ENCODE measurements around the gene PCDH10.

Gene PCDH10

DNA sequence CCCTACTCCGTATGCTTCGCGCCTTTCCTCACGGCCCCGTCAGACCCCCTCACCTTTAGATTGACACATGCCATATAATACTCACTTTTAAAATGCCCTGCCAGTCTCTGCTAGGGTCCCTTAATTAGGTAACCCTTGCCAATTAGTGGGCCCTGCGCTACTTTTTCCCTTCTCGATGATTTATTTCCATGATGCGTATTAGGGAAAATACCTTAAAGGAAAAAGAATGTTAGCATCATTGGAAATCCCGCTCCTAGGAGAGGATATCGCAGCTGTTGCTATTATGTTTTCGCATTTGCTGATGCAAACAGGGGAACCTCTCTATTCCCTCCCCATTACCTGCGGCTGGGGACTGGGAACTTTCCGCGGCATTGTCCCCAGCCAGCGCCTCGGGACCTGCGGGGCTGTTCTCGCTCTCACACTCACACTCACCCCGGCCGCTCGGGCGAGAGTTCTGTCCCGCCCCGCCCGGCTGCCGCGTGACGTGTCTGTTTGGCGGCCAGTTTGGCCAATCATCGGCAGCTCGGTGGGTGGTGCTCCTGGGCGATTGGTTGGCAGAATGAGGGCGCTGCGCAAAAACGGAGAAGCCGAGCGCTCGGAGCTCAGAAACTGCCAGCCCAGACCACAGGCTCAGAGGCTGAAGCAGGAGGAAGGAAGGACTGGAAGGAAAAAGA is at the start of gene PCDH10:
PCDH10 (plus strand) TSS at position 605 of the 674 bp plus-strand sequence. CDS start 847 bp downstream, outside the sequence.
- DNase-seq (ENCODE audit: low spot score): no peak

- DNase-seq (ENCODE audit: low spot score): no peak
Observed at GRCh38 chr4:133102043-133102442, 47.1 kb upstream of the PCDH10 start.

GRCh38 chr4:133102612-133103409 is 46.3 kb upstream of the PCDH10 start:
- no peak for DNase-seq (ENCODE audit: low spot score)

- DNase-seq (ENCODE audit: low spot score): no peak
Observed at GRCh38 chr4:133112641-133113040, 36.5 kb upstream of the PCDH10 start.

DNA sequence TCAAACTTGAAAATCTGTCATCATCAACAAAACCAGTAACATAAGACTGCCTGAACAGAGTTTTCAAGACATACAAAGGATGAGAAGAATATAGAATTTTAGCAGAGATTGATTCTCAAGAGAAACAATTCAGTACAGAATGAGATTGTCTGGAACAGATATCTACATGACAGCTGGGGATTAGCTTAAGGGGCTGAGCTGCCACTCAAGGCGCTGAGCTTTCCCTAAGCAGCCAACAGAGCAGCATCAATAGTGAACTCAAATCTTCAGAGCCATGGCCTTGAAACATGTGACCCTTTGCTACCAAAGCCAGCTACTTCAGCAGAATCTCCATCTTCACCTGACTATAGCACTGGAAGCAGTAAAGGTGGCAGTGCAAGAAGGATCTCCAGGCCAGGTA is 24.3 kb upstream of the PCDH10 start:
- DNase-seq (ENCODE audit: low spot score): no peak

DNA sequence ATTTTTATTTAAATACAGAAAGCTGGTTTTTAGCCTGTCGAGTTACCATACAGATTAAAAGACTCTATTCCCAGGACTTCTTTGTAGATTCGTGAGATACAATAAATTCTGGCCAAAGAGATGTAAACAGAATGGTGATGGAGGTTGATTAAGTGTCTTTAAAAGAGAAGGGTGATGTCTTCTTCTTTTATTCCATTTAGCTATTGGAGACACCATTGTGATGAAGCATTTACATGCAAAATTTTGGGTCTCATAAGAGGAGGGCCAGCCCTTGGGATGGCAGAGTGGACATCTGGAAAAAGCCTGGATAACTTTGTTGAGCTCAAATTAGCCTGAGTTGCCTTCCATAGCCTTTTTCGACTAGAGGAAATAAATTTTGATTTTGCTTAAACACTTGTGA is 21.6 kb upstream of the PCDH10 start:
- DNase-seq (ENCODE audit: low spot score): no peak

DNA sequence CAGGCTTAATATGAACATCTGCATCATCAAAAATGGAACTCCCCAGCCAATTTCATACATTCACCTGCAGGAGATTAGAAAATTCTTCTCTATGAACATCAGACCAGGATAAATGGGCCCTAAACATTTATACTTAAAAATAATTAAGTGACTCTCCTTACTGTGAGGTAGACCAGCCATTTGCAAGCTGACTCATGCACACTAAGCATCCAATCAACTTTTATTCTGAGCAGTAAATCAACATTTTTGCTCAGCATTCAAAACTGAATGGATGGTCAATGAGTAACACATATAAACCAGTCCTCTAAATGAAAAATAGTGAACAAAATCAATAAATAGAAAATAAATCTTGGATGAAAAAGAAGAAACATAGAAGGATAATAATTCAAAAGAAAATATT is 19.9 kb upstream of the PCDH10 start:
- no peak for DNase-seq (ENCODE audit: low spot score)

DNA sequence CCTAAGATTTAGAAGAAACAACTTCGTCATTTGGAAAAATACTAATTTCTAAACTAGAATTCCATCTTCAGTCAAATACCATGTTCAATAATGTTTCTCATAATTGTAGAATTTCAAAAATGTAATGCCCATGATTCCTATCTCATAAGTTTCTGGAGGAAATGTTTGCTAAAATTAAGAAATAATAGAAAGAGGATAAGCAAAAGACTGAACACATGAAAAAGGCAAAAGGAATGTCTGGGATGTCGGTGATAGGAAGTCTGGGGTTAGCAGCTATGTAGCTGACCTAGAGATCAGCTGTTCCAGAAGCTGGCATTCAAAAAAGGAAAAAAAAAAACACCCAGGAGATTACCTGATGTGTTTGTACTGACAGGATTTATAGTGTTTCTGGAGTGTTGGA is 18.9 kb upstream of the PCDH10 start:
- DNase-seq (ENCODE audit: low spot score): no peak

GRCh38 chr4:133131829-133132460 is 17.1 kb upstream of the PCDH10 start:
- no peak for DNase-seq (ENCODE audit: low spot score)

DNA sequence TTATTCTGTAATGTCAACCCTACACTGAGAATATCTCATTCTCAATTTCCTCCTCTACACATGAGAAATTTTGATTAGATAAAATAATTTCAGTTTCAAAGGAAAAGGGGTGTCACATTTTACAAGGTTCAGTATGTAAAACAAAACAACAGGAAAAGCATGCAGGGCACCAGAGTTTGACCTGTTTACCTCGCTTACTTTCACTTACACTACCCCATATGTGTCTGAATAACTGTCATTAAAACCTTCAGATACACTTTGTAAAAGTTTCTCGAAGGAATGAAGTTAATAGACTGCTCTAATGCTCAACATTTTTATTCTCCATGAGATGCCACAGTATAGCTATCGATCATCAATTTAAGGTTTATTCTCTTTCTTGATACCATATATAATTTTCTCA is 12.3 kb upstream of the PCDH10 start:
- no peak for DNase-seq (ENCODE audit: low spot score)

- no peak for DNase-seq (ENCODE audit: low spot score)
Observed at GRCh38 chr4:133137571-133137970, 11.5 kb upstream of the PCDH10 start.

GRCh38 chr4:133143775-133144430 is 5.2 kb upstream of the PCDH10 start:
- no peak for DNase-seq (ENCODE audit: low spot score)

- no peak for DNase-seq (ENCODE audit: low spot score)
Observed at GRCh38 chr4:133145241-133145640, 3.9 kb upstream of the PCDH10 start.

DNA sequence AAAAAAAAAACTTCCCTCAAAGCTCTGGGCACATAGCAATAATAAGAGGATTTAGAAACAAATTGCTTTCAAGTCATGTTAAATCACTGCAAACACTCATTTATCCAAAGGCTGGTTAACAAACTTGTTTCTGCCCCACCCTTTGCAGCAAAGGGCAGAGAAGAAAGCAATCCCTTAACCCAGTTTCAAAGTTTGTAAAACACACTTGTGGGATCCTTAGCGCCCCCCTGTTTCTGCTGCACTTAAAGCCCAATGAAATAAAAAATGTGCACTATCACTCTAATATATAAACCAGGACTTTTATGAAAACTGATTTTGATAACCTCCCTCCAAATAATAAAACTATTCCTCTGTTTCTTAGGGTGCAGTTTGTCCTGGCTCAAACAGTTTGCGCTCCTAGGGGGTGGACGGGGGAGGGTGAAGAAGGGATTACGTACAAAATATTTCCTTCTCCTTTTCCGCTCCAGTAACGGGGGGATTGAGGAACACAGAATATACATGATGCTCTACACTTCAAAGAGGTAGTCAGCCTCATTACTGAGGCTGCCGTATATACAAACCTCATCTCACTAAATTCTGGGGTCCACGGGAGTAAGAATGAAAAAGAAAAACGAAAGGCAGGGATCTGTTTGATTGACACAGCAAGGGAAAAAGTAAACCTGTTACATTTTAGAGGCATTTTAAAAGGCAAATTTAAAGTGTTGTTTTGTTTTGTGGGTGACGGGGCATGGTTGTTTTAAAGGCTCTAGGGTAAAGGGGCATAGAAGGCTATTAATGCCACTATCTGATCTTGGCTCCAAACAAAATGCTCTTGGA is 3.1 kb upstream of the PCDH10 start:
- no peak for DNase-seq (ENCODE audit: low spot score)

- DNase-seq (ENCODE audit: low spot score): no peak
Observed at GRCh38 chr4:133146574-133147241, 2.4 kb upstream of the PCDH10 start.

DNA sequence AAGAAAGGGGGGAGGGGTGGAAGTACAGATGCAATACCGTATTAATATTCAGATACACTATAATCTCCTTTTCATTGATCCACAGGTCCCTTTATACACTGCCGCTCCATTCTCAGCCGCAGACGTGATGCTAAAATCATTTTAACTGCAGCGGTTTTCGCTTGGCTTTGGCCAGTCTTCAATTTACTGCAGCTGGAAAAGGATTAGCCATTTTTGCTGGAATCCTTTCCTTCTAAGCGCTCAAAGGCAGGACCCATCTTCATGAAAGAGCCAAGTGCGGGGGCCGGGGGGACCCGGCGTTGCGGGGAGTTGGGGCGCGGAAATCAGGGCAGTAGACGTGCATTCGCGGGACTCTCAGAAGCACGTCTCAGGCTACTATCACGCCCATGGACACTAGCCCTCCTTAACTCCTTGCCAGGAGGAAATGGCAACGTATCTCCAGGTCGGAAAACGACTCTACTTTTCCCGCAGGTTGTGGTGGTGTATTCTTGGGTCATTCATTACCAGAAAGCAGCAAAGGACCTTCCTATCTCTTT is 1.7 kb upstream of the PCDH10 start:
- DNase-seq (ENCODE audit: low spot score): no peak

DNA sequence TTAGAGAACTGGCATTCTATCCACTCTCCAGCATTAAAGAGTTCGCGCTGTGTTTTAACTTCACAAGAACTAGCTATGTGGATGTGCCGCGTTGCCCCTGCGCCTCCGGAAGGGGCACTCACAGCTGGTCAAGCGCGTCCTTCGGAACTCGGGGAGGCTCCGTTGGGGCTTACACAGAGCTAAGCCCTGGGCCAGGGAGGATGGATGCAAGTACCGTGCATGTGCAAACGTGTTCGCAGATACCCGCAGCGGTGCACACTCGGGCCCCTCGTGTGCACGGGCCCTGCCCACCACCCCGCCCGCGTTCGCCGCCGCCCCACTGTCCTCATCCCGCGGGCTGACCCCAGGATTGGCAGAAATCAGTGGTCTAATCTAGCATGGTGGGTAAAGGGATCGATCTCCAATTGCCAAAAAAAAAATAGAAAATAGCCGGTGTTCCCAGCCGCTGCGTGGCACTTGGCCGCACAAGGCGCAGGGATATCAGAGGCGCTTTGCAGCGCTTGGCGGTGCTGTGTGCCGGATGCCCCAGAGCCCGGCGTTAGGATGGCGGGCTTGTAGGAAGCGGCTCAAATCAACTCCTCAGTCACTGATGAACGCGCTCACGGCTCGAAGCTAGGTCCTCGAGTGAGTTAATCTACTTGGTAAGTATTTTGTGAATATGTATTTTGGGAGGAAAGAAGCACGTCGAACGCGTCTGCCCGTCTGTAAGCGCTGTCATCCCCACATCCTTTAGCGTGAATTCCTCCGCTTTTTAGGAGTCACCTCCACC is 989 bp upstream of the PCDH10 start:
- no peak for DNase-seq (ENCODE audit: low spot score)

GRCh38 chr4:133149364-133149695 is 236 bp downstream of the PCDH10 start:
- DNase-seq (ENCODE audit: low spot score): no peak

GRCh38 chr4:133149932-133150471 is 908 bp downstream of the PCDH10 start:
- no peak for DNase-seq (ENCODE audit: low spot score)

All from SW480 (cell line).